Loucy (cell line): ENCODE measurements around the gene SLC9A2.

Experiments used
- H2AFZ ChIP-seq: fragments of 200-600 bp; sonication (generic); 2 replicates; pipeline ENCODE4 v1.6.0; 2016; ENCODE audit warnings: antibody characterized with exemption, mild to moderate bottlenecking, low read length, moderate library complexity
- H3F3A ChIP-seq: fragments of 200-600 bp; 2 replicates; pipeline ENCODE4 v1.6.0; 2016; ENCODE audit warnings: antibody characterized with exemption, low read depth, mild to moderate bottlenecking
- H3K27me3 ChIP-seq: fragments of 200-600 bp; sonication (generic); 2 replicates; pipeline ENCODE4 v1.6.1; 2014; ENCODE audit warnings: low read length, mild to moderate bottlenecking; ENCODE audit not compliant: insufficient read depth, poor library complexity, severe bottlenecking
- H3K36me3 ChIP-seq: fragments of 200-600 bp; sonication (generic); 2 replicates; pipeline ENCODE4 v1.6.1; 2016; ENCODE audit warnings: low read length; ENCODE audit not compliant: insufficient read depth
- H3K4me1 ChIP-seq: fragments of 200-600 bp; sonication (generic); 2 replicates; pipeline ENCODE4 v1.5.1; 2014; ENCODE audit warnings: low read length, mild to moderate bottlenecking; ENCODE audit not compliant: insufficient read depth, poor library complexity, severe bottlenecking
- H3K4me2 ChIP-seq: fragments of 200-600 bp; sonication (generic); 2 replicates; pipeline ENCODE4 v1.6.0; 2014; ENCODE audit warnings: antibody characterized with exemption, low read length, low read depth, mild to moderate bottlenecking; ENCODE audit not compliant: poor library complexity, severe bottlenecking
- H3K4me3 ChIP-seq: fragments of 200-600 bp; sonication (generic); 2 replicates; pipeline ENCODE4 v1.5.1; 2014; ENCODE audit warnings: low read length, mild to moderate bottlenecking, mixed read lengths; ENCODE audit not compliant: poor library complexity, severe bottlenecking
- H3K79me2 ChIP-seq: fragments of 200-600 bp; sonication (generic); 2 replicates; pipeline ENCODE4 v1.6.1; 2014; ENCODE audit warnings: low read length; ENCODE audit not compliant: insufficient read depth
- H3K9ac ChIP-seq: fragments of 200-600 bp; sonication (generic); 2 replicates; pipeline ENCODE4 v1.6.0; 2014; ENCODE audit warnings: mild to moderate bottlenecking, low read depth, low read length, moderate library complexity; ENCODE audit not compliant: poor library complexity, severe bottlenecking
- H3K9me2 ChIP-seq: fragments of 200-600 bp; sonication (generic); replicated peaks from 2 replicates; pipeline ENCODE4 v1.6.1; 2016; ENCODE audit warnings: low read depth, low read length, mixed read lengths
- H3K9me3 ChIP-seq: fragments of 200-600 bp; sonication (generic); 2 replicates; pipeline ENCODE4 v1.6.1; 2014; ENCODE audit warnings: mild to moderate bottlenecking, antibody characterized with exemption, low read length, low read depth; ENCODE audit not compliant: insufficient read depth
- H4K20me1 ChIP-seq: fragments of 200-600 bp; sonication (generic); 2 replicates; pipeline ENCODE4 v1.6.0; 2014; ENCODE audit warnings: antibody characterized with exemption, low read length, mild to moderate bottlenecking; ENCODE audit not compliant: insufficient read depth, poor library complexity, severe bottlenecking
- CTCF ChIP-seq: fragments of 200-600 bp; sonication (generic); conservative IDR thresholded peaks from 2 replicates; pipeline ENCODE4 v1.5.1; 2014; ENCODE audit warnings: mild to moderate bottlenecking, antibody characterized with exemption, low read length
- EZH2phosphoT487 ChIP-seq: fragments of 200-600 bp; IDR thresholded peaks from 2 replicates; pipeline ENCODE4 v1.6.1; 2018; ENCODE audit warnings: antibody characterized with exemption, mild to moderate bottlenecking, moderate library complexity, borderline replicate concordance

Gene SLC9A2

GRCh38 chr2:102618452-102619413 is 620 bp upstream of the SLC9A2 start:
- Histone ChIP-seq H2AFZ (no peak overlapping the region), H3K9ac (no peak overlapping the region), H3K4me3 (no peak overlapping the region), H3K4me2 (no peak overlapping the region), H3K27me3 (no peaks in the 10 kb centered on the region), H3K9me3 (no peaks in the 10 kb centered on the region), H3K4me1 (no peaks in the 10 kb centered on the region), H3K36me3 (no peaks in the 10 kb centered on the region), H4K20me1 (no peaks in the 10 kb centered on the region), H3K79me2 (no peaks in the 10 kb centered on the region), H3F3A (no peaks in the 10 kb centered on the region), H3K9me2 (no peaks in the 10 kb centered on the region)
- TF ChIP-seq EZH2phosphoT487, result no peak
- no peak for TF ChIP-seq CTCF

- H3K4me1 ChIP-seq, result no peaks in the 10 kb centered on the region
- H3K79me2 ChIP-seq, result no peaks in the 10 kb centered on the region
- H3K9me3 ChIP-seq, result no peaks in the 10 kb centered on the region
- TF ChIP-seq EZH2phosphoT487 (no peak), CTCF (no peak)
- H2AFZ ChIP-seq, result no peak overlapping the region
- no peak overlapping the region for H3K9ac ChIP-seq
- H3K27me3 ChIP-seq, result no peaks in the 10 kb centered on the region
- H3K4me3 ChIP-seq, result no peak overlapping the region
- no peaks in the 10 kb centered on the region for H4K20me1 ChIP-seq
- H3F3A ChIP-seq, result no peaks in the 10 kb centered on the region
- no peaks in the 10 kb centered on the region for H3K9me2 ChIP-seq
- no peak overlapping the region for H3K4me2 ChIP-seq
- H3K36me3 ChIP-seq, result no peaks in the 10 kb centered on the region
Measured at GRCh38 chr2:102620332-102620731, 979 bp downstream of the SLC9A2 start.

- no peaks in the 10 kb centered on the region for H3K36me3 ChIP-seq
- H4K20me1 ChIP-seq, result no peaks in the 10 kb centered on the region
- H3K27me3 ChIP-seq, result no peaks in the 10 kb centered on the region
- no peaks in the 10 kb centered on the region for H3K9me3 ChIP-seq
- H3K9ac ChIP-seq, result no peak overlapping the region
- no peaks in the 10 kb centered on the region for H3F3A ChIP-seq
- TF ChIP-seq CTCF, result no peak
- no peak for TF ChIP-seq EZH2phosphoT487
- no peaks in the 10 kb centered on the region for H3K79me2 ChIP-seq
- no peak overlapping the region for H3K4me2 ChIP-seq
- H3K4me3 ChIP-seq, result no peak overlapping the region
- no peaks in the 10 kb centered on the region for H3K4me1 ChIP-seq
- H3K9me2 ChIP-seq, result no peaks in the 10 kb centered on the region
- H2AFZ ChIP-seq, result no peak overlapping the region
Measured at GRCh38 chr2:102621630-102622029, 2.3 kb downstream of the SLC9A2 start.
